ENCODE results near the gene DCTN5.
A peak's percentile ranks its signal among the peaks of the same experiment; 100 is the strongest.

Gene DCTN5

GRCh38 chr16:23634461-23635036, 6.7 kb upstream of the DCTN5 start:
- DNase-seq (ENCODE audit: low read depth): no peak
- no peak overlapping the region for H3K4me3 ChIP-seq (ENCODE audit: low read length)
- no peak for TF ChIP-seq CTCF (conservative IDR thresholded peaks at IDR 0.05; ENCODE audit: low read depth, low read length)

- DNase-seq (ENCODE audit: low read depth): no peak
- no peak overlapping the region for H3K4me3 ChIP-seq (ENCODE audit: low read length)
- TF ChIP-seq CTCF (conservative IDR thresholded peaks at IDR 0.05; ENCODE audit: low read depth, low read length): no peak
Observed at GRCh38 chr16:23635958-23636357, 5.3 kb upstream of the DCTN5 start.

- H3K4me3 ChIP-seq (ENCODE audit: low read length): peak overlapping the region; percentile 100
- no peak for TF ChIP-seq CTCF (conservative IDR thresholded peaks at IDR 0.05; ENCODE audit: low read depth, low read length)
- no peak for DNase-seq (ENCODE audit: low read depth)
Observed at GRCh38 chr16:23640615-23640930, 693 bp upstream of the DCTN5 start.

GRCh38 chr16:23642246-23642774, 1.0 kb downstream of the DCTN5 start:
- DNase-seq (ENCODE audit: low read depth): no peak
- no peak for TF ChIP-seq CTCF (conservative IDR thresholded peaks at IDR 0.05; ENCODE audit: low read depth, low read length)
- H3K4me3 ChIP-seq (ENCODE audit: low read length): peak overlapping the region; percentile 100

- no peak for TF ChIP-seq CTCF (conservative IDR thresholded peaks at IDR 0.05; ENCODE audit: low read depth, low read length)
- no peak for DNase-seq (ENCODE audit: low read depth)
- no peak overlapping the region for H3K4me3 ChIP-seq (ENCODE audit: low read length)
Observed at GRCh38 chr16:23650674-23651416, 9.6 kb downstream of the DCTN5 start.

- DNase-seq (ENCODE audit: low read depth): no peak
- no peak overlapping the region for H3K4me3 ChIP-seq (ENCODE audit: low read length)
- TF ChIP-seq CTCF (conservative IDR thresholded peaks at IDR 0.05; ENCODE audit: low read depth, low read length): no peak
Observed at GRCh38 chr16:23651943-23652468, 10.7 kb downstream of the DCTN5 start.

GRCh38 chr16:23663918-23664317, 22.7 kb downstream of the DCTN5 start:
- DNase-seq (ENCODE audit: low read depth): no peak
- no peak for TF ChIP-seq CTCF (conservative IDR thresholded peaks at IDR 0.05; ENCODE audit: low read depth, low read length)
- H3K4me3 ChIP-seq (ENCODE audit: low read length): no peak overlapping the region

Data from retinal pigment epithelial cell (primary cell).